IPS-11a (cell line): ENCODE data around the gene CHD5.
"Not testable (repeated sequence)": the region's sequence is repeated elsewhere in the genome, so short reads cannot be mapped to it uniquely, and the experiment has no call there.

ENCODE experiments used
- H3K4me3 ChIP-seq: one replicate; pipeline ENCODE4 v1.5.1; 2013; ENCODE audit warnings: low read depth, low read length, control low read depth

CHD5 gene

DNA sequence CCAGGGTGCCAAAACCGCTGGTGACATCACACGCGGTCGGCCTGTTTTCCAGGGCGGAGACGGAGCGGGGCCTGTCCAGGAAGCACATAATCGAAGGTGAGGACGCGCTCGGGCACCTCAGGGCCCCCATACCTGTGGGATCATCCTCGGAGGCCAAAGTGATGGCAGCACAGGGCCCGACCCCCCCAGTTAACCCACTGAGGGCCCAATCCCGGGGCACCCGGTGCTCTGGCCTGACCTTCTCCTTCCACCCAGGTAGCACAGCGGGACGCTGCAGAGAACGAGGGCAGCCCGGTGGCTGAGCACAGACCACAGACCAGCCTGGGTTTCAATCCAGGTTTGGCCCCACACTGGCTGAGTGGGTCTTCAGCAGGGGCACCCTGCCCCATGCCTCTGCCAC is 91.2 kb downstream of the CHD5 start:
- H3K4me3 ChIP-seq = no peak overlapping the region

DNA sequence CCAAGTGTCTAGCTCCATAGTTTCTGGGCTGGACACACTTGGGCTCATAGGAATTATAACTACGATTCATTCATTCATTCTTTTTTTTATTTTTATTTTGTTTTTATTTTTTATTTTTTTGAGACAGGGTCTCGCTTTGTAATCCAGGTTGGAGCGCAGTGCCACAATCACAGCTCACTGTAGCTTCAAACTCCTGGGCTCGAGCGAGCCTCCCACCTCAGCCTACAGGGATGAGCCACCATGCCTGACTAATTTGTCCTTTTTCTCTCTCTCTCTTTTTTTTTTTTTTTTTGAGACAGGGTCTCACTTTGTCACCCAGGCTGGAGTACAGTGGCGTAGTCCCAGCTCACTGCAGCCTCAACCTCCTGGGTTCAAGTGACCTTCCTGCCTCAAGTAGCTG is 92.2 kb downstream of the CHD5 start:
- H3K4me3 ChIP-seq = no peak overlapping the region

DNA sequence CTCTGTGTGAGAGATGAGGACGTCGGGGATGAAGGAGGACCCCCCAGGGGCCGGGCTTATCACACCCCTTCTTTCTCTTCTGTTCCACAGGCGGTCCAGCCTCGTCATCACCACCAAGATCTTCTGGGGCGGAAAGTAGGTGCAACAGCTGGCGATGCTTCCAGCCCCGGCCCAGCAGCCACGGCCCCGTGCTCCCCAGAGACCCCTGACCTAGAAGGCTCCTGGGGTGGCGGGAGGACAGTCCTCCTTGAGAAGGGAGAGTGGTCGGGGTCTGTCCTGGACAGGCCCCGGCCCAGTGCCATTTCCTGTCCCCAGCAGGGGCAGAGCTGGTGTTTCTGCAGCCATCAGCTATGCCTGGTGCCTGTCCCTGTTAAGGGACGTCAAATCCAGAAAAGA is 92.7 kb downstream of the CHD5 start:
- no peak overlapping the region for H3K4me3 ChIP-seq

DNA sequence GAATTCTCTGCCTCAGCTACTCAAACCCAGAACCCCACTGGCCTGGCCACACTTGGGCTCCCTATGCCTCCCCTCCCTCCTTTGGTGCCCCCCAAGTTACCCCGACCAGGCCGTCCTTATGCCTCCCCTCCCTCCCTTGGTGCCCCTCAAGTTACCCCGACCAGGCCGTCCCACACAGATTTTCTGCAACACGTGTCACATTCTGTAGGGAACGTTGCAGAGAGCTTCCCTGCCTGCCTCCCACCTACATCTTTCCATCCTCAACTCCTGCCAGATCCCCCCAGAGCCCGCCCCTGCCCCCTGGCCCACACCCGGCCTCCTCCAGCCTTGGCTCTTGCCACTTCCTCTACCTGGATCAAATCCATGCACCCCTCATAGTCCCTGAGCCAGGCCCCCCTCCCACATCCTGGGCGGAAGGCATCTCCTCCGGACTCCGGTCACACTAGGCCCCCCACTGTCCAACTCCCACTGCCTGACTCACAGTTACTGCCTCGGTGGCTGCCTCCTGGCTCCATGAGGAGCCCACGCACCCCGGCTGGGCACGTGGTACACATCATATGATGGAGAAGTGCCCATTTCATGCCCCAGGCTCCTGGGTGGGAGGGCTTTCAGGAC is 93.3 kb downstream of the CHD5 start:
- no peak overlapping the region for H3K4me3 ChIP-seq

DNA sequence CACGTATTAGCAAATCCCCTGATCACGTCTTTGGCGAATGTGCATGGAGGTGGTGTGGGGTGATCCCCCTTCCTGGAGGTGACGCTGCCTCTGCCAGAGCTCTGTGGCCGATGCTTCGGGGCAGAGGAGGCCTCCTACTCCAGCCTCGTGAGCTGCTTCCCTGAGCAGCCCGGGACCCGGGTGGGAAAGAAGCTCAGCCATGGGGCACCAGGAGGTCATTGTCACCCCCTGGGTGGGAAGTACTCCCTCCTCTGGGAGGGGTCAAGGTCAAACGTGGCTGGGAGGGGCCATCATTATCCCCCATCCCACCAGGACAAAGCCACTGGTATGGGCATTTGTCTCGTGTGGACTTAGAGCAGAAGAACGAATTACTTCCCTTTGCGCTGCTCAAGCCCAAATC is 93.8 kb downstream of the CHD5 start:
- no peak overlapping the region for H3K4me3 ChIP-seq

DNA sequence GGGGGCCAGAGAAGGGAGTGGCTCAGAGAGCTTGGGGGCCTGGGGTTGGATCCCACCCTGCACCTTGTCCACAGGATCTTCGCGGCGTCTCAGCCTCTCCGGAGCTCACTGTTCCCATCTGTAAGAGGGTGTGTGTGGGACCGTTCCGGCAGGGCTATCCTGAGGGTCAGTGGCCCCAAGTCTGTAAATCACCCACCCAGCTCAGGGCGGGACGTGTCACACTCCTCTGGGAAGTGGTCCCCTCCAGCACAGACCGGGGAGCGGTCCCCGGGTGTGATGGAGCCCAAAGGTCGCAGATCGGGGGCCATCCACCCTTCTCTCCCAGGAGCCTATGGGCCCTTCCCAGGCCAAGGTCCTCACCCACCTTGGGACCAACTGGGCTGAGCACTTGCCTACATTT is 94.5 kb downstream of the CHD5 start:
- no peak overlapping the region for H3K4me3 ChIP-seq

DNA sequence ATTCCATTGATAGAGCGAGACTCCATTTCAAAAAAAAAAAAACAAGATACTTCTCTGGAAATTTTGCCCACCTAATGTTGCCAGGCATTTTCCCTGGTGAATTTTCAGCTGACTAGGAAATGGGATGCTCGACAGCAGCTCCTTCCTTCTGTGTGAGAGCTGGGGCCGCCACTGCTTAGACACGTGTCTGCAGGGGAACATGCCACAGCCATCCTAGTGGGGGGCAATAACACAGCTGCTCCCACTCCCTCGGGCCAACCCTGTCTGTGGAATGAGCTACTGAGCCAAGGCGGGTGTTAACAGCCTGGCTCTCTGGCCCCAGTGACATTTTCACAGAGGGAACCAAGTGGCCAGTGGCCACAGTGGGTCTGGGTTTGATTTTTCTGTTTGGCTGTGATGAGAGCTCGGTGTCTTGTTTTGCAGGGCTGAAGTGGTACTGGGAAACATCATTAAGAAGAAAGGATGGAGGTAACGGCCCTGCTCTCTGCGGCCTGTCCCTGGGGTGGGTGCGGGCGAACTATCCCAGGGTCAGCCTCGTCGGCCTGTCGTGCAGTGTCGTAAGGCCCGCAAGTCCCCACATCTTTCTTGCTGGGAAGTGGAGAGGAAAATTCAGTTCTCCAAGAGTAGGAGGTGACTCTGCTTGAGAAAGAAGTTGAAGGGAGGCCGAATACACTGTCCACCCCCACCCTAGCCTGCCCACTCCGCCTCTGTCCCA is 95.2 kb downstream of the CHD5 start:
- H3K4me3 ChIP-seq = no peak overlapping the region

DNA sequence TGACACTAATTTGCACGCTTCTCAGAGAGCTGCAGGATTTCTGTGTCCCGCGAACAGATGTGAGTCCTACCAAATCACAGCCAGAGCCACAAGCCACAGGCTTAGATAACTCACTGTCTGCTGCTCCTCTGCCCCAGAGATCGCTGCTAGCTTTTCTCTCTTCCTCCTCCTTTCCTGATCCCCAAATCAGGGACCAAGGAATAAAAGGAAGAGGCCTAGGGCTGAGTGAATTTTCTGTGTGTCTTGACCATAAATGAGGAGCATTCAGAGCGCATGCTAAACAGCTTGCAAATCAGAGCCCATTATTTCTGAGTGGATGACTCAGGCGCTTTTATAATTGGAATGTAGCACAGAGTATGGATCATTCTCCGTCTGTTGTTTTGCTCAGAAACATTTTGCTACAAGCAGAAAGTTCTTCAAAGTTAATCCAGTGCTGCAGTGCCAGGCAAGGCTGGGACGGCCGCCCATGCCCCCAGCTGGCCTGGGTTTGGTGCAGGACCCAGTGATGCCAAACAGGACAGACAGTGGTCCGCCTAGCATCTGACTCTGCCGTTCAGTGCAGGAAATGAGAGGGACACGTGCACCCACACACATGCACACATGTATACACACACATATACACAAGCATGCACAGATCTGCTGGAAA is 96.2 kb downstream of the CHD5 start:
- H3K4me3 ChIP-seq = no peak overlapping the region

DNA sequence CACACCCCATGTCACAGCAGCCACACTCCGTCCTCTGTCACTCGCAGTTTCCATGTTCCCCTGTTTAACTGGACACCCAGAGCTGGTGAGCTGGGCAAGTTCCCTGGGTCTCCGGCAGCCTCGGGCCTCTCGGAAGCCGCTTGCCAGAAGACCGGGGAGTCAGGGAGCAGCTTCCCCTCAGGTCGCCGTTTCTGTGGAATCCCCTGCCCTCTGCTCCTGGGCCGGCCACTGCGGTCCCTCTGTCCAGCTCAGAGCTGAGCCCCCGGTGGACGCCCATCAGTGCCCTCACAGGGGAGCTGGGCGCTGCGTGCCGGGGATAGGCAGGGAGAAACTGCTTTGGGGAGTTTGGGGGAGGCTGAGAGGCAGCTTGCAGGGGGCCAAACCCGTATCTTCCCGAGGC is 96.7 kb downstream of the CHD5 start:
- H3K4me3 ChIP-seq = no peak overlapping the region

DNA sequence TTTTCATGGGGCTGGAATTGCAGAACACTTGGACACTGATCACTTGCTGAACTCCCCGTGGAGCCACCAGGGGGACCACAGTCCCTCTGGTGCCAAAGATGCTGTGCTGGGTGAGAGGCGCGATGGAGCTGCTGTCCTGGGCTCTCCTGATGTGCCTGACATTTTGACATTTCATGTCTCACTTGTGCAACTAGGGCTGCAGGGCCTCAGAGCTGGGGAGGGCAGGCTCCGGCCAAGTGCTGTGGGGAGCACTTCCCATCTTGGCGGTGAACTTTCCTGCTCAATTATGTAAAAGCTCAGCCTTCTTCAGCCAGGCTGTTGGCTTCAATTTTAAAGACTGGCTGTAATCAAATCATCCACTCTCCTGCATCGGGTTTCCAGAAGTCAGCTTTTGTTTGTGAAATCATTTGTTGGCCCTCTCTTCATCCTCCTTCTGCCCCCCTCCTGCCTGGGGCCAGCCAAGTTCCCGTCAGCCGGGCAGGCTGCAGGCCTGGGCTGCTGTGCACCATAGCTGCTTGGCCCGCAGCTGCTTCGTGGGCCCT is 97.6 kb downstream of the CHD5 start:
- H3K4me3 ChIP-seq = no peak overlapping the region

DNA sequence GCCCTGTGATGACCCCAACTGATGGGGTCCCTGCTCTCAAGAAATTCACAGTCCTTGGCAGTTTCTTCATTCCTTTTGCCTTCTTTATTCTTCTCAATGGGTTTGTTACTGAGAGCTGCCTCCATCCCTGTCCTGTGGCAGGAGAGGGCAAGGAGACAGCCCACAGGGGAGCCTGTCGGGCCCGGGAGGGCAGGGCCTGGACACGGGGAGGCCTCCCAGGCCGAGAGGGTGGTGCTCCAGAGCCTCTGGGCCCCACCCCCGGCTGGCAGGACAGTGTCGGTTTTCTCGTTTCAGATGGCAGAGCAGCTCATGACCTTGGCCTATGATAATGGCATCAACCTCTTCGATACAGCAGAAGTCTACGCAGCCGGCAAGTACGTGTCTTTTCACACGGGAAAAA is 98.2 kb downstream of the CHD5 start:
- no peak overlapping the region for H3K4me3 ChIP-seq

DNA sequence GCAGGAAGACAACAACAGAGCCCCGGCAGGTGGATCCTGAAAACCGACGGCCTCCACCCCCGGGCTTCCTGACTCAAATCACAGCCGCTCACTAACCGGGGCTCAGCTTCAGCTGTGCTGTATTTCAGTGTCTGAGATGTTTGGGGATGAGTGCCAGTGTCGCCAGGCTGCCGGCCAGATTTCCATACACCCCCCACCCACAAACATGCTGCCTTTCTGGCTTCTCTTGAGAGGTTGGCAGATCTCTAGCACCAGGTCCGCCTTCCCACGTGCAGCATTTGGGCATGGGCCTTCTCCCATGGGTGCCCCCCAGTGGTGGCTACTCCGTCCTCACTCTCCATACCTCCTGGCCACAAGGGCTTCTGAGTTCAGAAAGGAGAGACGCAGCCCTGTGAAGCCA is 99.7 kb downstream of the CHD5 start:
- no peak overlapping the region for H3K4me3 ChIP-seq

DNA sequence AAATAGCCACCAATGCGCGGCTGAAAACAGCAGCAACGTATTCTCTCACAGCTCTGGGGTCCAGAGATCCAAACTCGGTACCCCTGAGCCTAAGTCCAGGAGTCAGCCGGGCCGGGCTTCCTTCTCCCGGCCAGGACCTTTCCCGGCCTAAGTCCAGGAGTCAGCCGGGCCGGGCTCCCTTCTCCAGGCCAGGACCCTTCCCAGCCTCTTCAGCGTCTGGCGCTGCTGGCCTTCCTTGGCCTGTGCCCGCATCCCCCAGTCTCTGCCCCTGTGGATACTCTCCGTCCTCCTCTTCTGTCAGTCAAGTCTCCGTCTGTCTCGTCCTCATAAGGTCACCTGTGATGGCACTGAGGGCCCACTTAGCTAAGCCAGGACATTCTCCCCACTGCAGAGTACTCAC is 102.2 kb downstream of the CHD5 start:
- H3K4me3 ChIP-seq = no peak overlapping the region

DNA sequence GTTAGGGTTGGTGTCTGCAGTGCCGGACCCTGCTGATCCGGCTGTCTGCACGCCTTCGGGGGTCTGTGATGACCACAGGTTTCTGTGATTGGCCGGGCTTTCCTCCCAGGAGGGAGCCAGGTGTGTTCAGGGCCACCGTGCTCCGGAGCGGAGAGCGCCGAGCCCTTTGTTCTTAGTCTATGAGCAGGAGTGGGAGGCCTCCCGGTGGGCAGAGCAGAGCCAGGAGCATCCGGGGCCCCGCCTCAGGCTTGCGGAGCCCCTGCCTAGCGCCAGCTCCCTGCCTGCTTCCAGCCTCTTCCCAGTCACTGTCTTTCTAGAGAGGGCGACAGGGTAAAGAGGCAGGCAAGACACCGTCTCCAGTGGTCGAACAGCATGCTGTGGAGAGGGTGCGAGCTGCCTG is 102.6 kb downstream of the CHD5 start:
- H3K4me3 ChIP-seq = no peak overlapping the region

DNA sequence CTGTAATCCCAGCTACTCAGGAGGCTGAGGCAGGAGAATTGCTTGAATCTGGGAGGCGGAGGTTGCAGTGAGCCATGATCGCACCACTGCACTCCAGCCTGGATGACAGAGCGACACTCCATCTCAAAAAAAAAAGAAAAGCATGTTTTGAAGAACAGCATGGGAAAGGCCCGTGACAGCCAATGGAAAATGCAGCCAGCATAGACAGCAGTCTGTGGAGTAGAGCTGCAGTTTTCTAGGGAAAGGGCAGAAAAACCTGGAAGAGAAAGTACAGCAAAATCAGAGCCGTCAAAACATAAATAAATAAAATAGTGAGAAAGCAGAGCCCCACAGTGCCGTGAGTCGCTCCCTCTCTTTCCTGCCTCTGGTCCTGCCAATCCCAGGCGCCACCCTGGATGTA is 103.1 kb downstream of the CHD5 start:
- not testable (repeated sequence) for H3K4me3 ChIP-seq

DNA sequence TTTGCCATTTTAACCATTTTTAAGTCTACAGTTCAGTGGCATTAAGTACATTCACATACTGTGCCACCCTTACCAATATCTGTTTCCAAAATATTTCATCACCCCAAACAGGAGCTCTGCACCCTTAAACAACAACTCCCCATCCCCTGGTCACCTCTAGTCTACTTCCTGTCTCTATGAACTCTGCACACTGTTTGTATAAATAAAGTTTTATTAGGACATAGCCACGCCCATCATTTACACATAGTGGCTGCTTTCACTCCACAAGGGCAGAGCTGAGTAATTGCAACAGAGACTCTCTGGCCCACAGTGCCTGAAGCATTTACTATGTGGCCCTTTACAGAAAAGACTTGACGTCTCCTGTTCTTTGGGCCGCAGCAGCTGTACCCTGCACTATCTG is 104.4 kb downstream of the CHD5 start:
- no peak overlapping the region for H3K4me3 ChIP-seq

DNA sequence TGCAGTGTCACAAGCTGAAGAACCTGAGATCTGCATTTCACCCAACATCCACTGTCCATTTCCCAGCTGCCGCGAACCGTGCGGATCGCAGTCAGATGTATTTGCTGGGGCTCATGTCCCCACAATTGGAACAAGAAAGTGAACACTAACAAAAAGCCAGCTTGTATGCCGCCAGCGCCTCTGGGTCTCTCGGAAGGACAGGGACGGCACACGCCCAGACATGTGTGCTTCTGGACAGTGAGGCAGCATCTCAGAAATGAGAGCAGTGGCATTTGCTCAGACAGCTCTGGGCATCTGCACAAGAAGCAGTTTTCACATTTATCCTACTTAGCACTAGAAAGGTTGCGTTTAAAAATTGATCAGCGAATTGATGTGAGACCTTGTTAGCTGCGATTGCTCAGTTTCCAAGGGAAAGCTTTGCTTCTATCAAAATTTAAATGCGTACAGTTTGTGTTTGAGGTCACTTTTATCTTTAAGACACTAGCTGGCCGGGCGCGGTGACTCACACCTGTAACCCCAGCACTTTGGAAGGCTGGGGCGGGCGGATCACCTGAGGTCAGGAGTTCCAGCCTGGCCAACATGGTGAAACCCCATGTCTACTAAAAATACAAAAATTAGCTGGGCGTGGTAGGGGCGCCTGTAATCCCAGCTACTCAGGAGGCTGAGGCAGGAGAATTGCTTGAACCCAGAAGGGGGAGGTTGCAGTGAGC is 105.8 kb downstream of the CHD5 start:
- no peak overlapping the region for H3K4me3 ChIP-seq

DNA sequence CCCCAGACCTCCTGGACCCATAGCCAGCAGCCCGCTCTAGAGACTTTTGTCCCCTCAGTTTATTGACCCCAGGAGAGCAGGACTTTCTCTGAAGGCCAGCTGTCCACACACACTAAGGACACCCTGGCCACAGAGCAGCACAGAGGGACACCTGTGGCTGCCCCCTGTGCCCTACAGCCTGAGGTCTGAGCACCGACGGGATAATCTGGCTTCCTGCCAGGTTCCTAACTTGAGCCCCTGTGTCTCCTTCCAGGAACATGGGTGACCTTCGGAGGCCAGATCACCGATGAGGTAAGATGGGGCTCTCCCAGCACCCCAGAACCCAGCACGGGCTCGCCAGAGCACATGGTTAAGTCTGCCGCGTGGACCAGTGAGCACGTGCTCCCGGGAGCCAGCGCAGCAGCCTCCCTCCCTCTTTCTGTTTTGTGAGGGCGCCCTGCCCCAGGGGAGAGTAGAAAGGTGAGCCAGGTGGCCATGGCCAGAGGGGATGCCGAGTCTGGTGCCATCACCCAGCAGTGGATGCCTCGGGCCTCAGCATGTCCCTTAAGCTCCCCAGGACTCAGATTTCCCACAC is 106.6 kb downstream of the CHD5 start:
- H3K4me3 ChIP-seq = no peak overlapping the region

DNA sequence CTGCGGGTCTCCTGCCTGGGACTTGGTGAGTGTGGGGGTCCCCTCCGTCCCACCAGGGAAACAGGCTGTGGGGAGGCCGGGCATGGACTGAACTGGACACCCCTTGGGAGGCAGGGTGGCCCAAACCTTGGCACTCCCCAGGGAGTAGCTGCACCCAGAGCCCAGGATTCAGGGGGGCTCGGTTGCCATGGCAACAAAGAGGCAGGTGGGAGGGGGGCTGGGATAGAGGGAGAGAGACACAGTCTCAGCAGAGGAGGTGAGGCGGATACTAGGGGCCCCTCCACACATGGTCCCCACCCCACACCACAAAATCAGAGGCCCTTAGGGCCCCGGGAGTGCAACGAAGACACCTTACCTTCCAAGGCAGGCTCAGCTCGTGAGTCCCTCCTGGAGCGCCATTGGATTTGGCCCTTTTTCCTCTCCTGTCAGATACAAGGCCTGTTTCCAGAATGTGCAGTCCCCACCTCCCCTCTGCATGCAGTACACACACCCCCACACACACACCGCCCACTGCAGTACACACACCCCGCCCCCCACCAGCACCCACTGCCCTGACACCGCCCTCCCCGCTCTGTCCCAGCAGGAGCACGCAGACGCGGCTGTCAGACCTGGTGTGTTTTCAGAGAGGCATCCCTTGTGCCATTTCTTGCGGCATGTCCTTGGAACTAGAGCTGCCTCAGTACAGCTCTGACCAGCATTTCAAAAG is 107.2 kb downstream of the CHD5 start:
- no peak overlapping the region for H3K4me3 ChIP-seq

DNA sequence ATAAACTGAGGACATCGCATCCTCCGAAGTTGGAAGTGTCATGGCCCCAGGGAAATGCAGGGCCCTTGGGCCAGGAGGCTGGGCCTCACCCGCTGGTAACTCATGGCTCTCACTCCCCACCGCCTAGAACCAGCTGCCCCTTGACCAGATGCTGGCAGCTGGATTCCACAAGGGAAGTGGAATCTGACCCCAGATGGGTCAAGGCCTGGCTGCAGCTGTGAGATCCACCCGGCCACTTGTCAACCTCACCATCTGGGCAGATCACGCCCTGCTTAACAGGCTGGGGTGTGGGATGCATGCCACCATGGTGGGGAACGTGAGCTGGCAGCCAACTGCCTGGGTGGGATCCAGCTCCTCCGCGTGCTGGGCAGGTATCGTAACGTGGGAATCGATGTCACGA is 108.9 kb downstream of the CHD5 start:
- H3K4me3 ChIP-seq = no peak overlapping the region
